ENCODE results near the gene CEP131. TPM values are rescaled to one million over a fixed set of nuclear protein-coding genes. Genes with fewer than 3 reads are reported as not detected.

Gene CEP131
- total and polyA plus RNA-seq, 2 of the 8 experiments (the other 6 are each of a cell fraction or from before 2014, with no cell fraction given) = 5.9 to 23.2 TPM

DNA sequence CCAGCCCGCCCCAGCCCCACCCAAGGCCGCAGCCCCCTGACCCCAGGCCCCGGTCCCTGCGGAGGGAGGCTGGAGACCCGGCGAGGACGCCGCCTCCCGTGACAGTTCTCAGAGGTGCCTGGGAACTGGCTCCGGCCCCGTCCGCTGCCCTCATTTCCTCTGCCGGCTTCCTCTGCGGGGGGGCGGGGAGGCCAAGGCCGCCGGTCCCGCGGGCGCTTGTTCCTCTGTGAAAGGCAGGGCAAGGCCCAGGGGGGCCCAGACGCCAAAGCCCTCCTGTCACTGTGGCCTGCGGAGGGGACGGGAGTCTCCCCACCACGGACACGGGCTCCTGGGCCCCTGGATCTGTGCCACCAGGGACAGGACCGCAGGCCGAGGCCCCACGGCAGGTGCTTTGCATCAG, 62.5 kb downstream of the CEP131 start:
- WGBS, 2 experiments (ENCODE audit: extremely low coverage in 1 of 2, insufficient coverage in 1 of 2, insufficient read length in 1 of 2, insufficient replicate concordance in 2 of 2, low coverage in 1 of 2, low lambda C conversion rate in 2 of 2, missing lambda C conversion rate in 1 of 2) = 91% methylated on average over 15 of the region's 28 CpGs; no CpG with 5 or more reads in 1 of the 2 experiments
- H2BK20ac ChIP-seq (ENCODE audit: low read length) = no peak overlapping the region
- no peaks in the 10 kb centered on the region for H3K79me2 ChIP-seq (ENCODE audit: control insufficient read depth in 1 of 2, insufficient read depth in 2 of 2, low read length in 2 of 2)
- no peak for TF ChIP-seq KDM1A (IDR thresholded peaks at IDR 0.05; ENCODE audit: borderline replicate concordance, low read length)
- no peak for TF ChIP-seq CHD1 (IDR thresholded peaks at IDR 0.05; ENCODE audit: low read depth, low read length)
- TF ChIP-seq RXRA (IDR thresholded peaks at IDR 0.05; ENCODE audit: insufficient read depth, low read depth, low read length) = no peak
- no peak for TF ChIP-seq KDM4A (IDR thresholded peaks at IDR 0.05; ENCODE audit: low read depth, low read length, severe bottlenecking)
- no peak for TF ChIP-seq SP4 (IDR thresholded peaks at IDR 0.05; ENCODE audit: low read length)
- TF ChIP-seq, protein P1, sequence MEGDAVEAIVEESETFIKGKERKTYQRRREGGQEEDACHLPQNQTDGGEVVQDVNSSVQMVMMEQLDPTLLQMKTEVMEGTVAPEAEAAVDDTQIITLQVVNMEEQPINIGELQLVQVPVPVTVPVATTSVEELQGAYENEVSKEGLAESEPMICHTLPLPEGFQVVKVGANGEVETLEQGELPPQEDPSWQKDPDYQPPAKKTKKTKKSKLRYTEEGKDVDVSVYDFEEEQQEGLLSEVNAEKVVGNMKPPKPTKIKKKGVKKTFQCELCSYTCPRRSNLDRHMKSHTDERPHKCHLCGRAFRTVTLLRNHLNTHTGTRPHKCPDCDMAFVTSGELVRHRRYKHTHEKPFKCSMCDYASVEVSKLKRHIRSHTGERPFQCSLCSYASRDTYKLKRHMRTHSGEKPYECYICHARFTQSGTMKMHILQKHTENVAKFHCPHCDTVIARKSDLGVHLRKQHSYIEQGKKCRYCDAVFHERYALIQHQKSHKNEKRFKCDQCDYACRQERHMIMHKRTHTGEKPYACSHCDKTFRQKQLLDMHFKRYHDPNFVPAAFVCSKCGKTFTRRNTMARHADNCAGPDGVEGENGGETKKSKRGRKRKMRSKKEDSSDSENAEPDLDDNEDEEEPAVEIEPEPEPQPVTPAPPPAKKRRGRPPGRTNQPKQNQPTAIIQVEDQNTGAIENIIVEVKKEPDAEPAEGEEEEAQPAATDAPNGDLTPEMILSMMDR (IDR thresholded peaks at IDR 0.05; ENCODE audit: control extremely low read depth in 1 of 3, insufficient read depth in 1 of 3, low read depth in 1 of 3, low read length in 3 of 3) = no peak
- TF ChIP-seq YY1 (IDR thresholded peaks at IDR 0.05; ENCODE audit: low read depth, low read length) = no peak
- TF ChIP-seq, protein P2, sequence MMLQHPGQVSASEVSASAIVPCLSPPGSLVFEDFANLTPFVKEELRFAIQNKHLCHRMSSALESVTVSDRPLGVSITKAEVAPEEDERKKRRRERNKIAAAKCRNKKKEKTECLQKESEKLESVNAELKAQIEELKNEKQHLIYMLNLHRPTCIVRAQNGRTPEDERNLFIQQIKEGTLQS (IDR thresholded peaks at IDR 0.05; ENCODE audit: insufficient read depth, low read depth, low read length) = no peak
- no peak for TF ChIP-seq EGR1 (IDR thresholded peaks at IDR 0.05; ENCODE audit: borderline replicate concordance, low read depth, low read length)
- no peak for TF ChIP-seq RAD21 (IDR thresholded peaks at IDR 0.05 in 1 of 2, conservative IDR thresholded peaks at IDR 0.05 in 1 of 2; ENCODE audit: low read depth in 2 of 2, low read length in 2 of 2)
- no peak for TF ChIP-seq SUZ12 (IDR thresholded peaks at IDR 0.05; ENCODE audit: low read length)
- TF ChIP-seq CREB1 (IDR thresholded peaks at IDR 0.05) = no peak

More for the DNA sequence above, 62.5 kb downstream of the CEP131 start:
- Histone ChIP-seq H3K27ac (ENCODE audit: low read depth, low read length) (no peak overlapping the region), H4K8ac (ENCODE audit: extremely low read depth, insufficient read depth, low read length) (no peak overlapping the region), H3K23ac (ENCODE audit: insufficient read length) (no peak overlapping the region), H3K4me2 (ENCODE audit: insufficient read depth in 1 of 2, low read depth in 2 of 2, low read length in 2 of 2) (no peak overlapping the region), H4K91ac (replicated peaks; ENCODE audit: insufficient read length, low read length) (no peak overlapping the region), H2AK5ac (ENCODE audit: low read depth, low read length) (no peak overlapping the region), H2AFZ (ENCODE audit: low read length) (no peak overlapping the region), H3K9ac (replicated peaks in 1 of 4; ENCODE audit: extremely low read depth in 1 of 4, low read depth in 3 of 4, low read length in 3 of 4) (no peak overlapping the region), H3K4me1 (replicated peaks in 1 of 4; ENCODE audit: control insufficient read depth in 3 of 4, insufficient read depth in 4 of 4, low read length in 3 of 4) (peaks cover 0 to 6% (median 0%) of the 10 kb centered on the region in 4 experiments; a peak in 3 of 7 replicates), H3K27me3 (replicated peaks in 1 of 4; ENCODE audit: control insufficient read depth in 3 of 4, extremely low read depth in 1 of 4, insufficient read depth in 3 of 4, low read length in 3 of 4) (no peaks in the 10 kb centered on the region; a peak in 1 of 7 replicates), H3K36me3 (ENCODE audit: control insufficient read depth in 2 of 4, insufficient read depth in 4 of 4, low read length in 3 of 4) (no peaks in the 10 kb centered on the region), H2BK120ac (replicated peaks; ENCODE audit: low read depth, low read length) (no peak overlapping the region), H3K18ac (ENCODE audit: extremely low read depth, low read length) (no peak overlapping the region), H3K56ac (replicated peaks; ENCODE audit: insufficient read length, low read depth, low read length) (no peak overlapping the region), H4K20me1 (replicated peaks in 1 of 2; ENCODE audit: control insufficient read depth in 1 of 2, insufficient read depth in 2 of 2, low read length in 2 of 2) (peaks cover 0 to 2% of the 10 kb centered on the region in 2 experiments), H3K14ac (ENCODE audit: insufficient read length) (no peak overlapping the region), H3K9me3 (ENCODE audit: insufficient read depth in 2 of 2, low read depth in 1 of 2, low read length in 1 of 2) (no peaks in the 10 kb centered on the region), H3K4me3 (ENCODE audit: extremely low read depth in 1 of 4, insufficient read depth in 2 of 4, low read depth in 3 of 4, low read length in 4 of 4) (no peak overlapping the region), H2BK5ac (ENCODE audit: low read depth, low read length) (no peak overlapping the region), H3K23me2 (ENCODE audit: low read depth, low read length) (no peaks in the 10 kb centered on the region), H3K79me1 (ENCODE audit: low read depth, low read length) (no peaks in the 10 kb centered on the region), H4K5ac (ENCODE audit: insufficient read length, low read depth, low read length) (no peak overlapping the region), H2BK12ac (ENCODE audit: low read depth, low read length) (no peak overlapping the region), H2BK15ac (ENCODE audit: low read length) (no peak overlapping the region), H3K4ac (replicated peaks; ENCODE audit: insufficient read length, low read depth, low read length) (no peak overlapping the region)
- DNase-seq (ENCODE audit: low read depth in 1 of 2, low spot score in 2 of 2) (no peak), FAIRE-seq (no peak)
- POLR2A ChIA-PET (ENCODE audit: partially characterized antibody) = no interaction called here
- CTCF ChIA-PET (ENCODE audit: partially characterized antibody) = no interaction called here

Measured in H1 (cell line).